ENCODE measurements around the gene PKD1.

DNA sequence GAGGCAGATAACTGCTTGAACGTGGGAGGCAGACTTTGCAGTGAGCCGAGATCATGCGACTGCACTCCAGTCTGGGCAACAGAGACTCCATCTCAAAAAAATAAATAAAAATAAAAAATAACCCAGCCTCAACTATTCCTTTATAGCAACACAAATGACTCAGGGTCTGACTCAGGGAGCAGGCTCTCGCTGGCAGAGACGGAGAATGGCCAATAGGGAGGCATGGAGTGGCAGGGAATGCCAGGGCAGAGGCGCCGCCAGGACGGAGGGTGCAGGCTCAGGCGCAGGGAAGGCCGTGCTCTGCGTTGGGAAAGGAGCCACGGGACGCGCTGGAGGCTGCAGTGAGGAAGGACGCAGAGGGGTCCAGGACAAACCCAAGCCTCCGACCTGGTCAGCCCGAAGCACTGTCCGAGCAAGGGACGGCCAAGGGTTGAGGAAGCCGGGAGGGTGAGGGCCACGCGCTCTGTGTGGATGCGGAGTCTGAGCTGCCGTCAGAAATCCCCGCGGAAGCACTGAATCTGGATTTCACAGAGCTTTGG, 40.3 kb downstream of the PKD1 start:
- TF ChIP-seq CTCF (conservative IDR thresholded peaks at IDR 0.05) (no peak), EZH2 (IDR thresholded peaks at IDR 0.05; ENCODE audit: low read depth) (no peak)
